Chondrocyte (in vitro differentiated cells): ENCODE results near the gene SPATA12. TPM values are rescaled to one million over a fixed set of nuclear protein-coding genes. Genes with fewer than 3 reads are reported as not detected.

Source experiments
- DNase-seq: peaks from one replicate; pipeline ENCODE4 v3.0.0; 2021; ENCODE audit warnings: mixed read lengths, low spot score
- H3K27ac Mint-ChIP-seq: one replicate; pipeline ENCODE4 v1.8.0; 2021; ENCODE audit warnings: mild to moderate bottlenecking, moderate library complexity, mixed read lengths; ENCODE audit not compliant: unreplicated experiment
- H3K27me3 Mint-ChIP-seq: 2 replicates; pipeline ENCODE4 v1.8.0; 2021; ENCODE audit warnings: low read depth, mixed read lengths
- H3K36me3 Mint-ChIP-seq: 2 replicates; pipeline ENCODE4 v1.8.0; 2021; ENCODE audit warnings: low read depth, mixed read lengths
- H3K4me1 Mint-ChIP-seq: 2 replicates; pipeline ENCODE4 v1.8.0; 2021; ENCODE audit warnings: low read depth, mild to moderate bottlenecking, mixed read lengths
- H3K4me3 Mint-ChIP-seq: one replicate; pipeline ENCODE4 v1.8.0; 2021; ENCODE audit warnings: mild to moderate bottlenecking, moderate library complexity, mixed read lengths; ENCODE audit not compliant: unreplicated experiment
- H3K9me3 Mint-ChIP-seq: 2 replicates; pipeline ENCODE4 v1.8.0; 2021; ENCODE audit warnings: low read depth, mixed read lengths
- total RNA-seq: library from RNA; stranded (reverse); gene quantifications from 3 replicates; pipeline ENCODE4 v1.2.1, GENCODE V29; 2021
- TF ChIP-seq, protein P1 (sequence below): fragments of 200-600 bp; sonication (generic); IDR thresholded peaks from 2 replicates; pipeline ENCODE4 v1.5.0; 2021; ENCODE audit warnings: antibody characterized with exemption, mild to moderate bottlenecking, moderate library complexity

SPATA12 gene
- total RNA-seq, 1 donor from 2014 or later: not detected

DNA sequence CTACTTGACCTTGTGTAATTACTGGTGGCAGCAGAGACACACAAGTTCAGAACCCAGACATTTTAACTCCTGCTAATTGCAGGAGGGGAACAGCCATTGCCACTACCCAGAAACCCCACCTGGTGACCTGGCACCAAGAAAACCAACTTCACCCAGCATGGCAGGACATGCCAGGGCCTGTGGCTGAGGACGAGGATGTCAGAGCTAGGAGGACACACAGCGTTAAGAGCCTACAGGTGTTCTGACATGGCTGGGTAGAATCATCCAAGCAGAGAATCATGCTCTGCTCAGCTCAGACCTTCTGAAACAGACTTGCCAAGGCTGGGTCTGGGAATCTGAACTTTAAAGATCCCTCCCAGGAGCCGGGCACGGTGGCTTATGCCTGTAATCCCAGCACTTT lies 11.7 kb upstream of the SPATA12 start:
- no peak for DNase-seq
- no peaks in the 10 kb centered on the region for H3K4me1 Mint-ChIP-seq
- no peak overlapping the region for H3K27ac Mint-ChIP-seq
- H3K36me3 Mint-ChIP-seq: no peaks in the 10 kb centered on the region
- H3K4me3 Mint-ChIP-seq: no peak overlapping the region
- TF ChIP-seq, protein P1, sequence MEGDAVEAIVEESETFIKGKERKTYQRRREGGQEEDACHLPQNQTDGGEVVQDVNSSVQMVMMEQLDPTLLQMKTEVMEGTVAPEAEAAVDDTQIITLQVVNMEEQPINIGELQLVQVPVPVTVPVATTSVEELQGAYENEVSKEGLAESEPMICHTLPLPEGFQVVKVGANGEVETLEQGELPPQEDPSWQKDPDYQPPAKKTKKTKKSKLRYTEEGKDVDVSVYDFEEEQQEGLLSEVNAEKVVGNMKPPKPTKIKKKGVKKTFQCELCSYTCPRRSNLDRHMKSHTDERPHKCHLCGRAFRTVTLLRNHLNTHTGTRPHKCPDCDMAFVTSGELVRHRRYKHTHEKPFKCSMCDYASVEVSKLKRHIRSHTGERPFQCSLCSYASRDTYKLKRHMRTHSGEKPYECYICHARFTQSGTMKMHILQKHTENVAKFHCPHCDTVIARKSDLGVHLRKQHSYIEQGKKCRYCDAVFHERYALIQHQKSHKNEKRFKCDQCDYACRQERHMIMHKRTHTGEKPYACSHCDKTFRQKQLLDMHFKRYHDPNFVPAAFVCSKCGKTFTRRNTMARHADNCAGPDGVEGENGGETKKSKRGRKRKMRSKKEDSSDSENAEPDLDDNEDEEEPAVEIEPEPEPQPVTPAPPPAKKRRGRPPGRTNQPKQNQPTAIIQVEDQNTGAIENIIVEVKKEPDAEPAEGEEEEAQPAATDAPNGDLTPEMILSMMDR: no peak
- H3K9me3 Mint-ChIP-seq: no peaks in the 10 kb centered on the region
- no peaks in the 10 kb centered on the region for H3K27me3 Mint-ChIP-seq

DNA sequence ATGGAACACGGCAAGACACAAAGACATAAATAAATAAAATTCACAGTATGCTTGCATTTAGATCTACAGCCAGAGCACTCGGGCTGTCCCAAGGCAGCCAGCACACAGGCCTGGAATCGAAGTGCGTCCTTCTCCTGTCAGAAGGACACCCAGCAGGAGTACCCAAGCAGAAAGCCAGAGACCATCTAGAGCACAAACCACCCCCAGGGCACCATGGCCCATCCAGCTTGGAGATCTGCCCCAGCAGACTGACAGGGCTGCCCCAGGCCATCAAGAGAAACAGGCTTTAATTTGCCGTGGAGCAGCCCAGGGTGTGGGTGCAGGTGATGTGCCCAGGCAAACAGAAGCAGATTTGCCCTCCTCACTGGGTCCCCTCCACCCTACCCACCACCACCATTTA lies 7.8 kb upstream of the SPATA12 start:
- TF ChIP-seq, protein P1: no peak
- H3K27me3 Mint-ChIP-seq: no peaks in the 10 kb centered on the region
- no peaks in the 10 kb centered on the region for H3K36me3 Mint-ChIP-seq
- DNase-seq: no peak
- H3K4me1 Mint-ChIP-seq: no peaks in the 10 kb centered on the region
- no peak overlapping the region for H3K4me3 Mint-ChIP-seq
- no peaks in the 10 kb centered on the region for H3K9me3 Mint-ChIP-seq
- H3K27ac Mint-ChIP-seq: no peak overlapping the region

DNA sequence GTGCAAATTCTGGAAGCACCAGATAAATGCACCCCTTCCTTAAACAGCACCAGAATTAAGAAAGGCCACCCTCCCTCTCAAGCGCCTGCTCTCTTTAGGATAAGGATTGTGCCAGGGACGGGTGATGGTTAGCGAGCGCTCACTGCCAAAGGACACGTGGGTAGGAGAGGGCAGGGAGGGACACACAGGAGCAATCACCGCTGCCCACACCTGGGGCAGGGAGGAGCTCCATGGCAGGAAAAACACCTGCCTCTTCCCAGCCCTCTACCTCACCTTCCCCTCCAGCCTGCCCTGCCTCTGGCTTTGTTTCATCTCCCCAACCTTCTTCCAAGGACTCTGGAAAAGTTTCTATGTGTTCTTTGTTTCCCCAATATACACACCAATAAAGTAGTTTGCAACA lies 7.3 kb upstream of the SPATA12 start:
- DNase-seq: no peak
- Mint-ChIP-seq H3K27me3 (no peaks in the 10 kb centered on the region), H3K9me3 (no peaks in the 10 kb centered on the region), H3K36me3 (no peaks in the 10 kb centered on the region), H3K4me3 (no peak overlapping the region), H3K27ac (no peak overlapping the region), H3K4me1 (no peaks in the 10 kb centered on the region)
- TF ChIP-seq, protein P1: no peak

DNA sequence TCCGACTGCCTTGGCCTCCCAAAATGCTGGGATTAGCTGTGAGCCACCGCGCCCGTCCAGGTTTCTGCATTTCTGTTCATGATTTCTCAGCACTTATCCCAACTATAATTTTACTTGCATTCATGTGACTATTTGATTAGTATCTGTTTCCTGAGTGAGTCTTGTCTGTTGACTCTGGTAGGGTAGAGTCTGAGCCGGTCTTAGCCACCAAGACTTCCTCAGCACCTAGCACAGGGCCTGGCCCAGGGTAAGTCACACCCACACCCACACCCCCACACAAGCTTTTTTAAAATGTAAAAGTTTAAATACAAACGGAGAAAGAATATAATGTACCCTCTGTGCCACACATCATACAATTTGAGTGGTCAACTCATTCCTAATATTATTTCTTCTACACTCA lies 3.1 kb upstream of the SPATA12 start:
- no peaks in the 10 kb centered on the region for H3K36me3 Mint-ChIP-seq
- peaks cover 11% of the 10 kb centered on the region for H3K4me1 Mint-ChIP-seq
- H3K27ac Mint-ChIP-seq: no peak overlapping the region
- DNase-seq: no peak
- no peaks in the 10 kb centered on the region for H3K9me3 Mint-ChIP-seq
- no peaks in the 10 kb centered on the region for H3K27me3 Mint-ChIP-seq
- H3K4me3 Mint-ChIP-seq: no peak overlapping the region
- TF ChIP-seq, protein P1: no peak

DNA sequence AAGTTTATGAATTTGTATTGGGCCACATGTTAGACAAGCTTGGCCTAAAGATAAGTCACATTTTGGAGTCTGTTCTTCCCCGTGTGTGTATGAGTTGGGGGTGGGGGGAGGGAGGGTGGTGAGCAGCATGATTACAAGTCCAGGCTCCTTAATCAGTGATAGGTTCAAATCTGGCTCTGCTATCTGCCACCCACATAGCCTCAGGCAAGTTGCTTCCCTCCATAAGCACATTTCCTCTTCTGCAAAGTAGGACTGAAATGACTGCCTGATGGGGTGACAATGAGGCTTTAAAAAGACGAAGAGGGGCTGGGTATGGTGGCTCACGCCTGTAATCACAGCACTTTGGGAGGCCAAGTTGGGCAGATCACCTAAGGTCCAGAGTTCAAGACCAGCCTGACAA lies 1.1 kb upstream of the SPATA12 start:
- TF ChIP-seq, protein P1: no peak
- no peaks in the 10 kb centered on the region for H3K9me3 Mint-ChIP-seq
- DNase-seq: no peak
- H3K4me3 Mint-ChIP-seq: no peak overlapping the region
- H3K27ac Mint-ChIP-seq: no peak overlapping the region
- H3K36me3 Mint-ChIP-seq: no peaks in the 10 kb centered on the region
- no peaks in the 10 kb centered on the region for H3K27me3 Mint-ChIP-seq
- peaks cover 11% of the 10 kb centered on the region for H3K4me1 Mint-ChIP-seq
